ENCODE data around the gene SIRT1. TPM values are rescaled to one million over a fixed set of nuclear protein-coding genes. Genes with fewer than 3 reads are reported as not detected.

The SIRT1 gene
- total and polyA plus RNA-seq, 9 of the 15 experiments (the other 6 are each of a cell fraction or from before 2014, with no cell fraction given): 7.8 to 25.8 (median 19.1) TPM

- peak; percentile 77; the same call in 1 of the 2 replicates for TF ChIP-seq ZBTB40 (IDR thresholded peaks at IDR 0.05)
- no peak for TF ChIP-seq ZBTB40 (CRISPR knock-in tag; IDR thresholded peaks at IDR 0.05)
- TF ChIP-seq SPI1 (IDR thresholded peaks at IDR 0.05; ENCODE audit: borderline replicate concordance, low read depth, low read length): peak; percentile 75
- TF ChIP-seq ETV1 (tag; conservative IDR thresholded peaks at IDR 0.05; ENCODE audit: low read depth): peak; percentile 70
- peak; percentile 83; the same call in 1 of the 2 replicates for TF ChIP-seq MXI1 (IDR thresholded peaks at IDR 0.05; ENCODE audit: low read depth, low read length)
- TF ChIP-seq E2F1 (CRISPR knock-in tag; IDR thresholded peaks at IDR 0.05): peak; percentile 81; the same call in 1 of the 2 replicates
- peak; percentile 58 for TF ChIP-seq ELF1 (tag; IDR thresholded peaks at IDR 0.05)
- peak; percentile 37 for TF ChIP-seq SP2 (IDR thresholded peaks at IDR 0.05; ENCODE audit: extremely low read depth, low read depth, low read length, poor library complexity, severe bottlenecking)
- TF ChIP-seq HOXB6 (CRISPR knock-in tag; IDR thresholded peaks at IDR 0.05; ENCODE audit: borderline replicate concordance): no peak
- peak in 1 of 3 experiments; percentile 28; a peak in 1 of 6 replicates for TF ChIP-seq CTCF (IDR thresholded peaks at IDR 0.05 in 2 of 3, conservative IDR thresholded peaks at IDR 0.05 in 1 of 3; ENCODE audit: insufficient read depth in 2 of 3, low read depth in 1 of 3, low read length in 3 of 3)
- peak; percentile 89 for TF ChIP-seq RBBP5 (IDR thresholded peaks at IDR 0.05; ENCODE audit: borderline replicate concordance, insufficient read depth, low read length, poor library complexity, severe bottlenecking)
- peak in 1 of 2 experiments; percentile 26; a peak in 1 of 4 replicates for TF ChIP-seq ARNT (IDR thresholded peaks at IDR 0.05)
- no peak for TF ChIP-seq OTX1 (CRISPR knock-in tag; IDR thresholded peaks at IDR 0.05)
- 0 out of 4 replicates have a peak, but pooled peaks of 1 of the 2 experiments have one; percentile 48 for TF ChIP-seq SRF (CRISPR knock-in tag; IDR thresholded peaks at IDR 0.05)
- TF ChIP-seq MEF2D (tag; conservative IDR thresholded peaks at IDR 0.05; ENCODE audit: low read depth): peak; percentile 69
These were observed at the start of gene SIRT1 (continued) for GRCh38 chr10:67884313-67884841.

Measured in K562 (cell line).